ENCODE results near the gene ANKH. TPM values are rescaled to one million over a fixed set of nuclear protein-coding genes. Genes with fewer than 3 reads are reported as not detected.

ANKH gene
- total RNA-seq, 1 experiment from 2014 or later, result 13.9 TPM

DNA sequence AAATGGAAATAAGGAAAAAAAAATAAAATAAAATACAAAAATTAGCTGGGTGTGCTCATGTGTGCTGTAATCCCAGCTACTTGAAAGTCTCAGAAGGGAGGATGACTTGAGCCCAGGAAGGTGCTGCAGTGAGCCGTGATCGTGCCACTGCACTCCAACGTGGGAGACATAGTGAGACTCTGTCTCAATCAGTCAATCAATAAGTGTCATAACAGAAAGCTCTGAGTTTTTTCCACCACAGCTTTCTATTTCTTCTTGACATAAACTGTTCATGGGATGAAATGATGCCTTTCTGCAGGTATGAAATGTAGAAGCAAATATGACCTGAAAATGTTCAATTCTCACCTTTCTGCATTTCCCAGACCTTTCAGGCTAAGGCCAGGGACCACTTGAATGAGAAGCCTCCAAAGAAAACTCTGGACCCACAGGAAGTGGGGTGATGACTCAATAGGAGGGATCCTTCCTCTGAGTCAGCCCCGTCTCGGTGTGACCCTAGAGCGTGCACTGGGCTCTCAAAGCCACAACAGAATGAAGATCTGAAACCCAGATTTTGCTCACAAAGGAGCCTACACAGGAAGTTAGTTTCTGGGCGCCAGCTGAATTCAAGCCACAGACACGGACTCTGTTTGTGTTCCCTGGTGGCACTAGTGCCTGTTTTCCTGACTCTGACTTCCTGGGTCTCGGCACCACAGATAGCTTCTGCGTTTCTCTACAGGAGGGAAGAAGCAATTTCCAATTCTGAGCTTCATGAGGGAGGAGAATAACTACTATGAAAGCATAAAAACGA, 62.0 kb downstream of the ANKH start:
- H3K4me1 ChIP-seq (ENCODE audit: insufficient read depth, low read length, poor library complexity, severe bottlenecking), result no peaks in the 10 kb centered on the region
- H3K27ac ChIP-seq (ENCODE audit: low read depth, low read length, poor library complexity, severe bottlenecking), result no peak overlapping the region
- no peaks in the 10 kb centered on the region for H3K9me3 ChIP-seq (ENCODE audit: low read depth, low read length, poor library complexity, severe bottlenecking)
- BruUV-seq (replicated peaks), result no TSS peak
- no peaks in the 10 kb centered on the region for H3K36me3 ChIP-seq (ENCODE audit: insufficient read depth, low read length, poor library complexity, severe bottlenecking)
- CTCF ChIA-PET, result no interaction called here
- no peak overlapping the region for H3K4me3 ChIP-seq (ENCODE audit: low read depth, low read length, poor library complexity, severe bottlenecking)
- DNase-seq (ENCODE audit: low spot score), result peak; percentile 48
- intact Hi-C loops (cut with micrococcal nuclease; ENCODE audit: unreplicated experiment), result no loop called here
- H3K27me3 ChIP-seq (replicated peaks; ENCODE audit: insufficient read depth, low read depth, low read length, poor library complexity), result no peaks in the 10 kb centered on the region
- TF ChIP-seq, protein P1, sequence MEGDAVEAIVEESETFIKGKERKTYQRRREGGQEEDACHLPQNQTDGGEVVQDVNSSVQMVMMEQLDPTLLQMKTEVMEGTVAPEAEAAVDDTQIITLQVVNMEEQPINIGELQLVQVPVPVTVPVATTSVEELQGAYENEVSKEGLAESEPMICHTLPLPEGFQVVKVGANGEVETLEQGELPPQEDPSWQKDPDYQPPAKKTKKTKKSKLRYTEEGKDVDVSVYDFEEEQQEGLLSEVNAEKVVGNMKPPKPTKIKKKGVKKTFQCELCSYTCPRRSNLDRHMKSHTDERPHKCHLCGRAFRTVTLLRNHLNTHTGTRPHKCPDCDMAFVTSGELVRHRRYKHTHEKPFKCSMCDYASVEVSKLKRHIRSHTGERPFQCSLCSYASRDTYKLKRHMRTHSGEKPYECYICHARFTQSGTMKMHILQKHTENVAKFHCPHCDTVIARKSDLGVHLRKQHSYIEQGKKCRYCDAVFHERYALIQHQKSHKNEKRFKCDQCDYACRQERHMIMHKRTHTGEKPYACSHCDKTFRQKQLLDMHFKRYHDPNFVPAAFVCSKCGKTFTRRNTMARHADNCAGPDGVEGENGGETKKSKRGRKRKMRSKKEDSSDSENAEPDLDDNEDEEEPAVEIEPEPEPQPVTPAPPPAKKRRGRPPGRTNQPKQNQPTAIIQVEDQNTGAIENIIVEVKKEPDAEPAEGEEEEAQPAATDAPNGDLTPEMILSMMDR (conservative IDR thresholded peaks at IDR 0.05; ENCODE audit: low read depth, low read length), result no peak
- TF ChIP-seq EZH2 (IDR thresholded peaks at IDR 0.05; ENCODE audit: borderline replicate concordance, low read depth, low read length, poor library complexity, severe bottlenecking), result no peak
- POLR2A ChIA-PET (ENCODE audit: low non-redundant PET), result no interaction called here

DNA sequence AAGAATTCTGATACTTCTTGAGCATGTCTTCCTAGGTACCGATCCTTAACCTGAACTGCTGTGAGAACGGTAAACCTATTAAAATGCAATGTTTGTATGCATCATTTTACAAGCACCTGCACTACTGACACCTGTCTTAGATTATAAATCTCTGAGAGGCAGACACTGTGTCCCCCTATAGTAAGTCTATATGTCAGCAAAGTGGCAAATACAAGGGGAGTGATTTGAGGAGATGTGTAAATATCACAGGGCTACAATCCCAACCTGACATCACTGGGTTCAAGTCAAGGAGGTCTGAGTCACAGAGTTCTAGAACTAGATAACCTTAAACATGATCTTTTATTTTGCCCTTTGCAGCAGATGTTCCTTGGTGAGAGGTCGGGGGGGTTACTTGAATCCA, 64.1 kb downstream of the ANKH start:
- H3K4me3 ChIP-seq (ENCODE audit: low read depth, low read length, poor library complexity, severe bottlenecking), result no peak overlapping the region
- no peaks in the 10 kb centered on the region for H3K4me1 ChIP-seq (ENCODE audit: insufficient read depth, low read length, poor library complexity, severe bottlenecking)
- intact Hi-C loops (cut with micrococcal nuclease; ENCODE audit: unreplicated experiment), result no loop called here
- no peaks in the 10 kb centered on the region for H3K27me3 ChIP-seq (replicated peaks; ENCODE audit: insufficient read depth, low read depth, low read length, poor library complexity)
- no peak for DNase-seq (ENCODE audit: low spot score)
- ChIA-PET CTCF (no interaction called here), POLR2A (ENCODE audit: low non-redundant PET) (no interaction called here)
- no peaks in the 10 kb centered on the region for H3K36me3 ChIP-seq (ENCODE audit: insufficient read depth, low read length, poor library complexity, severe bottlenecking)
- no peak overlapping the region for H3K27ac ChIP-seq (ENCODE audit: low read depth, low read length, poor library complexity, severe bottlenecking)
- no peaks in the 10 kb centered on the region for H3K9me3 ChIP-seq (ENCODE audit: low read depth, low read length, poor library complexity, severe bottlenecking)
- no TSS peak for BruUV-seq (replicated peaks)
- TF ChIP-seq, protein P1 (conservative IDR thresholded peaks at IDR 0.05; ENCODE audit: low read depth, low read length), result no peak
- TF ChIP-seq EZH2 (IDR thresholded peaks at IDR 0.05; ENCODE audit: borderline replicate concordance, low read depth, low read length, poor library complexity, severe bottlenecking), result no peak

DNA sequence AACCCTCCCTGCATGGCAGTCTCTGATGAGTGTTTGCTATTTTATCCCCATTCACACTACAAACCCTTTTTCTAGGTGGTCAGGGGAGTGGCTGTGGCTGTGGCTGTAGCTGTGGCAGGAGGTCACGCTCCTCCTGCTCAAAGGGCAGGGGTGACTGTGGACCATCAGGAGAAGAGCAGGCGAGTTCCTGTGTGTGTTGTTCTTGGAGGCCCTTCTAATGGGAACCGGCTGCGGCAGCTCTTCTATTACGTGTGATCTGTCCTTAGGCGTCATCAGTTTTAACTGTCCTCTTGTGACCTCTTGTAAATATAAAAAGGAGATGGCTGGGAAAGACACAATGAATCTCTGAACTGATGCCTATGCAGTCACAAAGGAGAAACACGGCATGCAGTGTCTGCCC, 65.1 kb downstream of the ANKH start:
- Histone ChIP-seq H3K27ac (ENCODE audit: low read depth, low read length, poor library complexity, severe bottlenecking) (no peak overlapping the region), H3K36me3 (ENCODE audit: insufficient read depth, low read length, poor library complexity, severe bottlenecking) (no peaks in the 10 kb centered on the region), H3K27me3 (replicated peaks; ENCODE audit: insufficient read depth, low read depth, low read length, poor library complexity) (no peaks in the 10 kb centered on the region), H3K4me1 (ENCODE audit: insufficient read depth, low read length, poor library complexity, severe bottlenecking) (no peaks in the 10 kb centered on the region), H3K4me3 (ENCODE audit: low read depth, low read length, poor library complexity, severe bottlenecking) (no peak overlapping the region), H3K9me3 (ENCODE audit: low read depth, low read length, poor library complexity, severe bottlenecking) (no peaks in the 10 kb centered on the region)
- intact Hi-C loops (cut with micrococcal nuclease; ENCODE audit: unreplicated experiment), result no loop called here
- TF ChIP-seq, protein P1 (conservative IDR thresholded peaks at IDR 0.05; ENCODE audit: low read depth, low read length), result no peak
- TF ChIP-seq EZH2 (IDR thresholded peaks at IDR 0.05; ENCODE audit: borderline replicate concordance, low read depth, low read length, poor library complexity, severe bottlenecking), result no peak
- DNase-seq (ENCODE audit: low spot score), result no peak
- BruUV-seq (replicated peaks), result no TSS peak
- ChIA-PET CTCF (no interaction called here), POLR2A (ENCODE audit: low non-redundant PET) (no interaction called here)
